ENCODE results near the gene RND1. TPM values are rescaled to one million over a fixed set of nuclear protein-coding genes. Genes with fewer than 3 reads are reported as not detected.
A peak's percentile ranks its signal among the peaks of the same experiment; 100 is the strongest.
"Not testable (repeated sequence)": the region's sequence is repeated elsewhere in the genome, so short reads cannot be mapped to it uniquely, and the experiment has no call there.

RND1 gene
- polyA plus RNA-seq, 3 donors = 0.40 to 0.49 TPM; not detected in 1

DNA sequence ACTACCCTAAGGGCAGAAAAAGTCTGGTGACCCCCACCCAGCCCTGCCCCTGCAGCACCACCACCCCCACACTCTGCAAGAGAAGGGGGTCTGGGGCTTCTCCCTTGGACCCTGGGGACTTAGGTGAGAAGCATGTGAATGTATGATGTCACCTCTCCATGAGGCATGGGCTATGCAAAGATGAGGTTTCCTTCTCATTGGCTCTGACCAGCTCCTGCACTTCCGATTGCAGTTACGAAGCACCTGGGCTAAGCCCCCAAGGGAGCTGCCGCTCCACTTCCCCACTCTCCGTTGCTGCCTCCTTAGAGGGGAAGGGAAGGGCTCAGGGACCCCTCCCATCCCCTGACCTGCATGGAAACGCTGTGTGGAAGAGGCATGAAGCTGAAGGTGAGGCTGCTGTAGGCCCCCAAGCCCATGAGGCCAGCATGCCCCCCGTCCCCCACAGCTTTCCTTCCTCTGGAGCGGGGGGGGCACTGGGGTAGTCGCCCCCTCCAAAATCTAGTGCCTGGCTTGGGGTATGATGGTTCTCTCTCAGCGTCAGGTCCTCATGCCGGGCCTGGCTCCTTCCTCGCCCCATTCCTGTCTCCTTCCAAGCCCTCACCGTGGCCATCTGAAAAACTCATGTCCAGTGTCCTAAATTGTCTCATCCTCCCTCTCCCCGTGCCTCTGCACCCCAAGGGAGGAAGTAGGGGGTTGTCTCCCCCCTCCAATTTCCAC lies 8.2 kb downstream of the RND1 start:
- H3K9me3 Mint-ChIP-seq = no peaks in the 10 kb centered on the region

DNA sequence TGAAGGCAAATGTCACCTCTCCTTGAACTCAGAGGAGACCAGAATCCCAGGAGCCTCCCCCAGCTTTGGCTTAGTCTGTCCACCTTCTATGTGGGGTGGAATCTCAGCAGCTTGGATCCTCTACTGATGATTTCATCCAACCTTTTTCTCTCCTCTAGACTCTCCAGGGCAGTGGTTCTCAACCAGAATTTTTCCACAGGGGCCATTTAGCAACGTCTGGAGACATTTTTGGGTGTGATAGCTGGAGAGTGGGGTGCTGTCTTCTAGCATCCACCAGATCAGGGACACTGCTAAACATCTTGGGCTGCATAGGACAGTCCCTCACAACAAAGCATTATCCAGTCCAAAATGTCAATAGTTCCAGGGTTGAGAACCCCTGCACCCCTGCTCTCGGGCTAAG lies 9.3 kb downstream of the RND1 start:
- Mint-ChIP-seq H3K4me1 (peaks cover 12% of the 10 kb centered on the region), H3K36me3 (no peaks in the 10 kb centered on the region), H3K9me3 (no peaks in the 10 kb centered on the region), H3K4me3 (no peak overlapping the region), H3K27ac (no peak overlapping the region), H3K27me3 (ENCODE audit: low read depth in 3 of 3) (peaks cover 3 to 8% (median 4%) of the 10 kb centered on the region in 3 donors)
- peaks cover 7% of the 10 kb centered on the region for H3K79me2 ChIP-seq (ENCODE audit: insufficient read depth, low read length)
- H3K27ac ChIP-seq (ENCODE audit: low read depth in 1 of 2, low read length in 2 of 2) = no peak overlapping the region
- WGBS (ENCODE audit: insufficient coverage) = no CpG with 5 or more reads among the region's 2 CpGs
- TF ChIP-seq, protein P1, sequence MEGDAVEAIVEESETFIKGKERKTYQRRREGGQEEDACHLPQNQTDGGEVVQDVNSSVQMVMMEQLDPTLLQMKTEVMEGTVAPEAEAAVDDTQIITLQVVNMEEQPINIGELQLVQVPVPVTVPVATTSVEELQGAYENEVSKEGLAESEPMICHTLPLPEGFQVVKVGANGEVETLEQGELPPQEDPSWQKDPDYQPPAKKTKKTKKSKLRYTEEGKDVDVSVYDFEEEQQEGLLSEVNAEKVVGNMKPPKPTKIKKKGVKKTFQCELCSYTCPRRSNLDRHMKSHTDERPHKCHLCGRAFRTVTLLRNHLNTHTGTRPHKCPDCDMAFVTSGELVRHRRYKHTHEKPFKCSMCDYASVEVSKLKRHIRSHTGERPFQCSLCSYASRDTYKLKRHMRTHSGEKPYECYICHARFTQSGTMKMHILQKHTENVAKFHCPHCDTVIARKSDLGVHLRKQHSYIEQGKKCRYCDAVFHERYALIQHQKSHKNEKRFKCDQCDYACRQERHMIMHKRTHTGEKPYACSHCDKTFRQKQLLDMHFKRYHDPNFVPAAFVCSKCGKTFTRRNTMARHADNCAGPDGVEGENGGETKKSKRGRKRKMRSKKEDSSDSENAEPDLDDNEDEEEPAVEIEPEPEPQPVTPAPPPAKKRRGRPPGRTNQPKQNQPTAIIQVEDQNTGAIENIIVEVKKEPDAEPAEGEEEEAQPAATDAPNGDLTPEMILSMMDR (IDR thresholded peaks at IDR 0.05) = no peak
- H3K4me1 ChIP-seq (ENCODE audit: control insufficient read depth in 1 of 2, insufficient read depth in 2 of 2, low read length in 2 of 2) = peaks cover 10 to 14% of the 10 kb centered on the region in 2 donors
- H3K9me3 ChIP-seq (replicated peaks in 1 of 2; ENCODE audit: control insufficient read depth in 1 of 2, insufficient read depth in 1 of 2, low read length in 2 of 2) = no peaks in the 10 kb centered on the region
- H3K4me3 ChIP-seq (replicated peaks in 1 of 3; ENCODE audit: low read depth in 2 of 3, low read length in 3 of 3) = no peak overlapping the region
- H3K4me2 ChIP-seq (replicated peaks; ENCODE audit: extremely low read depth, low read length, poor library complexity, severe bottlenecking) = no peak overlapping the region
- intact Hi-C loops (cut with micrococcal nuclease) = loop anchor here (10.0 kb wide), 2 partner anchors 118 to 128 kb away; partner anchors contain the start of genes WNT1 (in 1 of the 2) and WNT10B (in 1 of the 2)
- no peak overlapping the region for H3K9ac ChIP-seq (ENCODE audit: insufficient read depth, low read length, poor library complexity, severe bottlenecking)
- no peaks in the 10 kb centered on the region for H4K20me1 ChIP-seq (ENCODE audit: insufficient read depth, low read length)
- no peaks in the 10 kb centered on the region for H3K36me3 ChIP-seq (replicated peaks in 1 of 2; ENCODE audit: control insufficient read depth in 1 of 2, insufficient read depth in 2 of 2, low read length in 2 of 2)
- no peaks in the 10 kb centered on the region for H3K27me3 ChIP-seq (ENCODE audit: control insufficient read depth in 2 of 2, insufficient read depth in 2 of 2, low read length in 2 of 2)
- no peak for DNase-seq
- no peak overlapping the region for H2AFZ ChIP-seq (ENCODE audit: insufficient read depth, low read depth, low read length, poor library complexity, severe bottlenecking)

More for the DNA sequence above, 8.2 kb downstream of the RND1 start:
- H3K9me3 ChIP-seq (replicated peaks in 1 of 2; ENCODE audit: control insufficient read depth in 1 of 2, insufficient read depth in 1 of 2, low read length in 2 of 2) = no peaks in the 10 kb centered on the region
- peaks cover 12% of the 10 kb centered on the region for H3K4me1 Mint-ChIP-seq
- H3K36me3 ChIP-seq (replicated peaks in 1 of 2; ENCODE audit: control insufficient read depth in 1 of 2, insufficient read depth in 2 of 2, low read length in 2 of 2) = no peaks in the 10 kb centered on the region
- no peak overlapping the region for H3K9ac ChIP-seq (ENCODE audit: insufficient read depth, low read length, poor library complexity, severe bottlenecking)
- no peak overlapping the region for H3K27ac ChIP-seq (ENCODE audit: low read depth in 1 of 2, low read length in 2 of 2)
- peaks cover 6 to 8% of the 10 kb centered on the region in 2 donors for H3K4me1 ChIP-seq (ENCODE audit: control insufficient read depth in 1 of 2, insufficient read depth in 2 of 2, low read length in 2 of 2)
- H2AFZ ChIP-seq (ENCODE audit: insufficient read depth, low read depth, low read length, poor library complexity, severe bottlenecking) = no peak overlapping the region
- no peaks in the 10 kb centered on the region for H4K20me1 ChIP-seq (ENCODE audit: insufficient read depth, low read length)
- H3K36me3 Mint-ChIP-seq = no peaks in the 10 kb centered on the region
- TF ChIP-seq, protein P1 (IDR thresholded peaks at IDR 0.05) = no peak
- WGBS (ENCODE audit: insufficient coverage) = no CpG with 5 or more reads among the region's 13 CpGs
- H3K4me2 ChIP-seq (replicated peaks; ENCODE audit: extremely low read depth, low read length, poor library complexity, severe bottlenecking) = no peak overlapping the region
- H3K79me2 ChIP-seq (ENCODE audit: insufficient read depth, low read length) = no peaks in the 10 kb centered on the region
- H3K27me3 Mint-ChIP-seq (ENCODE audit: low read depth in 3 of 3) = peaks cover 4 to 8% (median 5%) of the 10 kb centered on the region in 3 donors
- no peak overlapping the region for H3K4me3 ChIP-seq (replicated peaks in 1 of 3; ENCODE audit: low read depth in 2 of 3, low read length in 3 of 3)
- intact Hi-C loops (cut with micrococcal nuclease) = loop anchor here (10.0 kb wide), 2 partner anchors 117 to 127 kb away; partner anchors contain the start of genes WNT1 (in 1 of the 2) and WNT10B (in 1 of the 2)
- no peak overlapping the region for H3K4me3 Mint-ChIP-seq
- no peaks in the 10 kb centered on the region for H3K27me3 ChIP-seq (ENCODE audit: control insufficient read depth in 2 of 2, insufficient read depth in 2 of 2, low read length in 2 of 2)
- no peak for DNase-seq
- peak overlapping the region in 1 of 7 donors; percentile 59 for H3K27ac Mint-ChIP-seq

DNA sequence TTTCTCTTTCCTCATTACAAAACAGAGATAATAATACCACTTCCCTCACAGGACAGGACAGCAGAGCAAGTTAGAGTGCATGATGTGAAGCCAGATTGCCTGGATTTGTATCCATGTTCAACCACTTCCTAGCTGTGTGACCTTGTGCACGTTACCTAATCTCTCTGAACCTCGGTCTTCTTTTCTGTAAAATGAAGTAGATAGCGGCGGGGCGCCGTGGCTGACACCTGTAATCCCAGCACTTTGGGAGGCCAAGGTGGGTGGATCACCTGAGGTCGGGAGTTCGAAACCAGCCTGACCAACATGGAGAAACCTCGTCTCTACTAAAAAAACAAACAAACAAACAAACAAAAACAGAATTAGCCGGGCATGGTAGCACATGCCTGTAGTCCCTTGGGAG lies 10.7 kb downstream of the RND1 start:
- 97% methylated on average over 4 of the region's 10 CpGs for WGBS (ENCODE audit: insufficient coverage)
- H2AFZ ChIP-seq (ENCODE audit: insufficient read depth, low read depth, low read length, poor library complexity, severe bottlenecking); H3K27ac Mint-ChIP-seq; H3K9me3 Mint-ChIP-seq; H3K4me2 ChIP-seq (replicated peaks; ENCODE audit: extremely low read depth, low read length, poor library complexity, severe bottlenecking); H3K4me3 ChIP-seq (replicated peaks in 1 of 3; ENCODE audit: low read depth in 2 of 3, low read length in 3 of 3); H3K4me3 Mint-ChIP-seq; H3K36me3 ChIP-seq (replicated peaks in 1 of 2; ENCODE audit: control insufficient read depth in 1 of 2, insufficient read depth in 2 of 2, low read length in 2 of 2); H3K9ac ChIP-seq (ENCODE audit: insufficient read depth, low read length, poor library complexity, severe bottlenecking); H3K27ac ChIP-seq (ENCODE audit: low read depth in 1 of 2, low read length in 2 of 2); H3K27me3 ChIP-seq (ENCODE audit: control insufficient read depth in 2 of 2, insufficient read depth in 2 of 2, low read length in 2 of 2); H4K20me1 ChIP-seq (ENCODE audit: insufficient read depth, low read length); H3K9me3 ChIP-seq (replicated peaks in 1 of 2; ENCODE audit: control insufficient read depth in 1 of 2, insufficient read depth in 1 of 2, low read length in 2 of 2); H3K36me3 Mint-ChIP-seq; H3K27me3 Mint-ChIP-seq (ENCODE audit: low read depth in 3 of 3); DNase-seq: not testable (repeated sequence)
- peaks cover 21% of the 10 kb centered on the region for H3K79me2 ChIP-seq (ENCODE audit: insufficient read depth, low read length)
- H3K4me1 Mint-ChIP-seq = peaks cover 21% of the 10 kb centered on the region
- H3K4me1 ChIP-seq (ENCODE audit: control insufficient read depth in 1 of 2, insufficient read depth in 2 of 2, low read length in 2 of 2) = peaks cover 17 to 27% of the 10 kb centered on the region in 2 donors
- intact Hi-C loops (cut with micrococcal nuclease) = loop anchor here (2.0 to 10.0 kb wide), 3 partner anchors 36 to 130 kb away; partner anchors contain the start of genes WNT1 (in 1 of the 2) and WNT10B (in 1 of the 2)

Measured in CD14-positive monocyte (primary cell).